NCI-H2196 (cell line): ENCODE data around the gene RNF175.

Source experiments
- DNase-seq: peaks from one replicate; lab custom pipeline; 2025; ENCODE audit not compliant: unreplicated experiment; lab: John Stamatoyannopoulos, UW

The RNF175 gene

DNA sequence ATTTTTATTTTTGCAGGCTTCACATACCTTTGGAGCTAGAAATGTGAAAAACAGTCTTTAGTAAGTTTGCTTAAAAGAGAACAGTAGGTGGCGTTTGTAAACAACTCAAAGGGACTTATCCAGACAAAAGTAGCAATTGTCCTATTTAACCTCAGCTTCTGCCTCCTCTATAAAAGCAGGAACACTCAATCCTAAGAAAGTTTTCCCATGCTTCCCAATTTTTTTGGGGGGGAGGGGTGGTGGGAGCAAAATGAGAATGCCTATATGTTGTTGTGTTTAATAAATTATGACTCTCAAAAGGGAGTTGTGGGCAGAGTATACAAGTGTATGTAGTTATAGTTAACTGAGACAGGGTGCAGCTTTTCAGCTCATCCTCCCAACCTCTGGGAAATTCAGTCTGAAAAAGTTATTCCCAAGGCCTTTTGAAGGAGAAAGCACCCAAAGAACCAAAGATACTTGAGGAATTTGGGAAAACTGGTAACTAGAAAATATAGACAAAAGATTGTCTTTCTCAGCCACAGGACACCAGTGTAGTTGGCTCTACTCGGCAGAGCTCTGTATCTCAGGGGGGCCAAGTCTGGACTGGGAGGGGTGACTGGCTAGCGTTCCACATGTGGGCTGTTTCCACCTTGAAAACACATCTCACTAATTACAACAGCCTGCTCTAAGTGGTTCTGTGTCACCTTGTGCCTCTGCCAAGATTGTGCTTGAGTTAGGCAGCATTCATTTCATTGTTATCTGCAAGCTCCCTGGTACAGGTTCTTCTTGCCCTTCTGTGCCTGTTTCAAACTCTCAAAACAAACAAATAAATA, 26.3 kb upstream of the RNF175 start:
- DNase-seq: no peak

GRCh38 chr4:153784166-153784699, 24.4 kb upstream of the RNF175 start:
- DNase-seq: no peak

DNA sequence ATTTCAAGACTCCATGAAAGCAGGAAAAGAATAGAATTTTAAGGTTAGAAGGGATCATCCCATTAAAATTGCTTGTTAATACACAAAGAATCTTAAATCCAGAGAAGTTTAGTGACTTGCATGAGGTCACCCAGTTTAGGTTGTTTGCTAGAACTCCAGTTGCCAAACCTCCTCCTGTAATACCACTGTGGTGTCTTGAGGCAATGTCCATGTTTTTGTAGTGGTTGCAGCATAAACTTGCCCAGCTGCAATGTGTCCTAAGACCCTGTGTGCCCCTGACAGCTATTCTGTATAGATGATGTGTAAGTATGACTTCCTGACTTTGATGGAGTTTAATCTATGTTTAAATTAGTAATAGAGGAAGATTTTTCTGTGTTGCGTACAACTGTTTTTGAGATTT, 22.8 kb upstream of the RNF175 start:
- DNase-seq: no peak

GRCh38 chr4:153781717-153782416, 22.0 kb upstream of the RNF175 start:
- no peak for DNase-seq

DNA sequence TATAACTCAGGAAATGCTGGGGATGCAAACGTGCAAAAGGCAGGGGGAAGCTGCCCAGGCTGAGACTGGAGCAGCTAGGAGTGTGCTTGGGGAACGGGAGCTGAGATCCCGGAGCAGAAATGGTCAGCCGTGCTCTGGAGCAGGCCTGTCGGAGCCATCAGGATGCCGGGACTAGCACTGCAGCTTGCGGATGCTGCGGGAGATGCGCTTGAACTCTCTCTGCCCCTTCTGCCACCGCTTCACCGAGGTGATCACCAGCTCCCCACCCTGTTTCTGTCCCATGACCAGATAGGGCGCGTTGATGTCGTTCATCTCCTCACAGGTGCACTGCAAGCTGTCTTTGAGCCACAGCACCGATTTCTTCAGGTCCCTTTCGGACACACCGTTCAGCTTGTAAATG, 21.5 kb upstream of the RNF175 start:
- no peak for DNase-seq

DNA sequence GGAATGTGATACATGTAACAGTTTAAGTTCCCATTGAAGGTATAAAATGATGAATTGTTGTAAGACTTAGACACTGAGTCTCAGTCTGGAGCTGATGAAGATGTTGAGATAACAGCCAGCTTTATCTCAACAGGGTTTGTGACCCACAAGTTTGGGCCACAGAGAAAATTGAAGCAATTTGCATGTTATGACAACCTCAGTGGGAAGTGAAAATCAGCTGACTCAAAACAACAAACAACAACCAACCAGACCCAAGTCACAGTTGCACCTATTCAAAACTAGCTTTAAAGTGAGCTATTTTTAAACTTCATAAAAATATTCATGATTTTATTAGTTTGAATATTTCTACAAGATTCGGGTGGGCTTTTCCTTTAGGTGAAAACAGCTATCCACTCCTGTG, 21.1 kb upstream of the RNF175 start:
- no peak for DNase-seq

DNA sequence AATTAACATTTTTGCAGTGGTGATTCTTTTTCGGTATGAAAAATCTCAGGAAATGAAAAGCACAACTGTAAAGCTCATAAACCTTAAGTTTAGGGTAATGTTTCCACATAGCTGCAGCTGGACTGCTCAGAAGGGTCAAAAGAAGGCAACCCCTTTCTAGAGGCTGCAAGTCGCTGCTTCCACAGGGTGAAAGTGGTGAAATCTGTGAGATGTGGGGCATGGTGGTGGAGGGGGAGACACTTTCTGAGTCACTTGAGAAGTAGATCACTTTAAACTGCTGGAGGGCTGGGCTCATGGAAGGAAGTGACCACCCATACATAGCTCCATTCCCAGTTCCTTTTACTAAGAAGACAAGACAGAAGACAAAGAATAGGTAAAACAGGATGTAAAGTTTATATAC, 20.4 kb upstream of the RNF175 start:
- DNase-seq: no peak

- DNase-seq: no peak
Measured at GRCh38 chr4:153778383-153778782, 18.6 kb upstream of the RNF175 start.

GRCh38 chr4:153777421-153777820, 17.6 kb upstream of the RNF175 start:
- DNase-seq: no peak

- no peak for DNase-seq
Measured at GRCh38 chr4:153776601-153777000, 16.8 kb upstream of the RNF175 start.

DNA sequence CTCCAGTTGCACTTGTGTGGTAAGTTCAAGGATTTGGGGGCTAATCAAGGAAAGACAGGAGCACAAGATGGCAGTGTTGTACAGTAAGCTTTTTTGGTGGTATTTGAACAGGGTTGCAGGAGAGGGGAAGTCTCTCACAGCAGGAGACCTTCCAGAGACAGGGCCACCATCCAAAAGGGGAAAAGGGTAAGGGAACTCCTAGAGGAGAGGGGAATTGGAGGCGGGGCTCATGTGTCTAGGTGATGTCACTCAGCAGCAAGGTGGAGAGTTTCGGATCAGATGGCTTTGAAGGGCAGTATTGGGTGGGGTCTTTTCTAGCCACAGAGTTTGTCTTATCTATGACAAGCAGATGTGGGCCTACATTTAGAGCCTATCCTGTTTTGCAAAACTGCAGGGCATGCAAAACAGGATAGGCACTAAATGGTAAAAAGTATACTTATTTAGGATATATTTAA, 13.4 kb upstream of the RNF175 start:
- DNase-seq: no peak

GRCh38 chr4:153771046-153771445, 11.2 kb upstream of the RNF175 start:
- no peak for DNase-seq

DNA sequence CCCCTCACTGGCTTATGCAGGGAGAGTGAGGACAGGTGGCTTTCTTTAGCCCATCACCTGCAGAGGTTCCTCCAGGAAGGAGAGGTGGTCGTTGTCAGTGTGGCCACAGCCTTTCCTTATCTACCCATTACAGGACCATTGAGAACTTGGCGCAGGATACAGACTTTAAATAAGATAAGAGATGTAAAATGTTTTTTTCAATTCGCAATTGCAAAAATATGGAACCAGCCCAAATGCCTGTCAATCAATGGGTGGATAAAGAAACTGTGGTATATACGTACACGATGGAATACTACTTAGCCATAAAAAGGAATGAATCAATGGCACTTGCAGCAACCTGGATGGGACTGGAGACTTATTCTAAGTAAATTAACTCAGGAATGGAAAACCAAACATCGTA, 6.9 kb upstream of the RNF175 start:
- DNase-seq: no peak

- no peak for DNase-seq
Measured at GRCh38 chr4:153765894-153766293, 6.1 kb upstream of the RNF175 start.

DNA sequence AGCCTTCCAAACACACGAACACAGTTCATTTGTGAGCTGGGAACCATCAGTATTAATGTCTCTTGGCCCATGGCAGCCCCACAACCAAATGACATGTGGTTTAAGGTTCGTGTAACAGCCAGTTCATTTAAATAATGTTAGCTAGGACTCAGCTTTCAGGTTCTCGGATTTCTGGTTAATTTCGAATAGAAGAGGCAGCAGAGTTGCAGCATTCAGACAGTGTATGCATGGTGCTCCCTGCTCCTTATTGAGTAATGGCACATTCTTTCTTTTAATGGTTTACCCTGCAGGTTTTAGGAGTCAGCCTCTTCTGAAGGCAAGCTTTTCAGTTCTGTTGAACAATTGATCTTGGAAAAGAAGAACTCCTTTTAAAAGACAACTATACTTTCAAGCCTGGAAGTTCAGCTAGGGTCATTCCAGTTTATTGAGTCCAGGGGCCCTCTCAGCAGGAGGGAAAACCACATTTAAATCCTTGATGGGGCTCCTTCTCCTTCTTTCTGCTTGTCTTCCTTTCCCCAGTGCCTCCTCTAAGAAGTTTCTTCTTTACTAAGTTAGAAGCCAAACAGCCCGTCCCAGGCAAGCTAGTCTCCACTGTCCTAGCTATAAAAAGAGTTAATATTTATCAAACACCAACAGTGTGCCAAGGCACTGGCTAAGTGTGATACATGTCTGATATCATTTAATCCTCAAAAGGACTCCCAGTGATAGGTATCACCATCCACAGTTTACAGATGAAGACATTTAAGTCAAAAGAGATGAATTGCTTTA, 5.0 kb upstream of the RNF175 start:
- DNase-seq: no peak

GRCh38 chr4:153763404-153763803, 3.6 kb upstream of the RNF175 start:
- DNase-seq: no peak

DNA sequence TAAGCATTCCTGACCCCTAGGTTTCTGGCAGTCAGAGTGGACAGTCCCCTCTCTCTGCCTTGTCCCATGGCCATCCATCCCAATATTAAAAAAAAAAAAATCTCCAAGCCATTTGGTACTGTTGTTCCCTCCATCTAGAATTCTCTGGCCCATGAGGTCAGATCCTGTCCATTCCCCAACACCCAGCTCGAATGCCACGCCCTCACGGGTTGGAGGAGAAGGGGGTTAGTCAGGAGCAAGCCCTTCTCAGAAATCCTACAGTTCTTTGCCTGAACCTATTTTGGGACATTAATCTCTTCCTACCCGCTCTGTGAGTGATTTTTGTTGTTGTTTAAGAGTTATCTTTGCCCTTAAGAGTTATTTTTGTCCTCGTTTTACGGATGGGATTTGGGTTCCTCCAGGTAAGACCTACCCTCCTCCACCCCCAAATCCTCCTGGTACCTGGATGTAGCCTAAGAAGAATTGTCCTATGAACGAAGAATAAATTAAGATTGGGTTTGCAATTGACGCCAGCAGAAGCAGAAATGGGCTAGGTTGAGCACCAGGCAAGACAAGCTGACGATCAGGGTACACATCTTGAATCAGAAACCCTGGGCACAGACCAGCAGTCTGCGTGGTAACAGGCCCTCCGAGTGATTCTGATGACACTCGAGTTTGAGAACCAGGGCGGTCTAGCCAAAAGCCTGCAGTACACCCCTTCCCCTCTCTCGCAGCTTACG, 977 bp downstream of the RNF175 start:
- no peak for DNase-seq

GRCh38 chr4:153758136-153758535, 1.7 kb downstream of the RNF175 start:
- DNase-seq: no peak

DNA sequence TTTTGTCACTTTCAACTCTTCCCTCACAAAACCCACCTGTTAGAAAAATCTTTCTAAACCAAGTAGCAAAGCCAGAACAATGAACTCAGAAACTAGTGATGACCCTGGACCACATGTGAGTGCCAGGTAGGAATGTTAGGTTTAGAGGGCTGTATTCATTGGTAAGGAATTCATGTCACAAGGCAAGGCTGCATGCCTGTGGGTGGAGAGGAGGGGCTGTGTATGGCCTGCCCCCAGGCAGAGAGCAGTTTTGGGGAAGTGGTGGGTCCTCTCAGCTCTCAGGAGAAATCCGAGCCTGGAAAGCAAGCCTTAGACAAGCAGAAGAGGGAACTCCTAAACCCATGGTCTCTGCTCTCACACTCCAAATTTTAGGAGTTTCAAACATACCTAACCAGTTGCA, 2.4 kb downstream of the RNF175 start:
- no peak for DNase-seq

DNA sequence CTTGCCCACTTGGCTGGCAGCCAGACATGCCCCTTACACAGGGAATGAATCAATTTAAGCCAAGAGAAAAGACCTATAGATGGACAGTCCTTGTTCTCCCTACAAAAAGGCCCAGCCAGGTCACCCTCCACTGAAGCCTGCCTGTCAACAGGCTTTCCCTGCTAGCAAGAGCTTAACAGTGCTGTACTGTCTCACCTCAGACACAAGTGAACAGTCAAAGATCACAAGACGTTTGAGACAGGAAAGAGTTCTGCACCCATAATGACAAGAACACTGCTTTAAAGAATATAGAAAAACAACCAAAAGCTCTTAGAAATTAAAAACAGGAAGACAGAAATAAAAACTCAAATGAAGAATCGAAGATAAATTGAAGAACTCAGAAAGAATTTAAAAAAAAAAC, 4.6 kb downstream of the RNF175 start:
- DNase-seq: no peak
